CD4-positive, alpha-beta T cell treated with Interferon gamma for 1 hour (primary cell): Measurements from ENCODE around the gene RALGAPA1.
"Not testable (repeated sequence)": the region's sequence is repeated elsewhere in the genome, so short reads cannot be mapped to it uniquely, and the experiment has no call there.

ENCODE experiments used
- DNase-seq: peaks from one replicate; pipeline ENCODE4 v3.0.0-alpha.2; 2020

RALGAPA1 gene

GRCh38 chr14:35760143-35760542 lies 49.0 kb downstream of the RALGAPA1 start:
- no peak for DNase-seq

GRCh38 chr14:35758523-35759129 lies 50.5 kb downstream of the RALGAPA1 start:
- no peak for DNase-seq

- DNase-seq: no peak
Measured at GRCh38 chr14:35754671-35755070, 54.4 kb downstream of the RALGAPA1 start.

- no peak for DNase-seq
Measured at GRCh38 chr14:35752380-35752779, 56.7 kb downstream of the RALGAPA1 start.

- no peak for DNase-seq
Measured at GRCh38 chr14:35750202-35750904, 58.7 kb downstream of the RALGAPA1 start.

- DNase-seq: no peak
Measured at GRCh38 chr14:35747379-35747778, 61.7 kb downstream of the RALGAPA1 start.

- no peak for DNase-seq
Measured at GRCh38 chr14:35742442-35742841, 66.7 kb downstream of the RALGAPA1 start.

GRCh38 chr14:35742032-35742371 lies 67.1 kb downstream of the RALGAPA1 start:
- DNase-seq: no peak

- DNase-seq: no peak
Measured at GRCh38 chr14:35741345-35742031, 67.6 kb downstream of the RALGAPA1 start.

- no peak for DNase-seq
Measured at GRCh38 chr14:35740215-35740614, 68.9 kb downstream of the RALGAPA1 start.

- not testable (repeated sequence) for DNase-seq
Measured at GRCh38 chr14:35735163-35735562, 73.9 kb downstream of the RALGAPA1 start.

- DNase-seq: not testable (repeated sequence)
Measured at GRCh38 chr14:35733510-35733909, 75.6 kb downstream of the RALGAPA1 start.

GRCh38 chr14:35730871-35731270 lies 78.2 kb downstream of the RALGAPA1 start:
- no peak for DNase-seq

- no peak for DNase-seq
Measured at GRCh38 chr14:35727764-35728163, 81.3 kb downstream of the RALGAPA1 start.

- DNase-seq: no peak
Measured at GRCh38 chr14:35725930-35726329, 83.2 kb downstream of the RALGAPA1 start.

GRCh38 chr14:35715079-35715478 lies 94.0 kb downstream of the RALGAPA1 start:
- DNase-seq: no peak

- DNase-seq: no peak
Measured at GRCh38 chr14:35712466-35712865, 96.6 kb downstream of the RALGAPA1 start.

- DNase-seq: no peak
Measured at GRCh38 chr14:35708062-35708461, 101.0 kb downstream of the RALGAPA1 start.

GRCh38 chr14:35705636-35706035 lies 103.5 kb downstream of the RALGAPA1 start:
- no peak for DNase-seq

GRCh38 chr14:35704793-35705493 lies 104.2 kb downstream of the RALGAPA1 start:
- no peak for DNase-seq

- DNase-seq: no peak
Measured at GRCh38 chr14:35701531-35701930, 107.6 kb downstream of the RALGAPA1 start.

GRCh38 chr14:35699791-35700444 lies 109.2 kb downstream of the RALGAPA1 start:
- no peak for DNase-seq

GRCh38 chr14:35696575-35696974 lies 112.5 kb downstream of the RALGAPA1 start:
- DNase-seq: no peak
